ENCODE data around the gene CLASP1.
"Not testable (repeated sequence)": the region's sequence is repeated elsewhere in the genome, so short reads cannot be mapped to it uniquely, and the experiment has no call there.

CLASP1 gene

DNA sequence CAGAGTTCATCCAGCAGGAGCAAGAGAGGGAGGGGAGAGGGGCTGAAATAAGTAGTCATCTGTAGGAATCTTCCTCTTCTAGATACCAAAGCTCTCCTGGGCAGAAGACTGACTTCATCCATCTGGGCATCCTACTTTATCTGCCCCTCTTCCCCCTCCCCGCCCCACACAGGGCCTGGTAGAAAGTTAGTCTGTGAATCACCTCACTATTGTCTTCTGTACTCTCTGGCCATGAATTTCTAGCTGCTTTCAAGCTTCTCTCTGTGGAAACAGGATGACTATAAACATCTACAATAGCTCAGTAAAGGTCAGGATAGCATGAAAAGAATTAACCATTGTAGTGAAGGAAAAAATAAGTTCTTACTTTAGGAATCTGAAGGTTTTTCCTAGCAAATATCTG lies 166.2 kb downstream of the CLASP1 start:
- no peak overlapping the region for H3K4me3 ChIP-seq (ENCODE audit: low read depth, low read length)
- TF ChIP-seq, protein P1, sequence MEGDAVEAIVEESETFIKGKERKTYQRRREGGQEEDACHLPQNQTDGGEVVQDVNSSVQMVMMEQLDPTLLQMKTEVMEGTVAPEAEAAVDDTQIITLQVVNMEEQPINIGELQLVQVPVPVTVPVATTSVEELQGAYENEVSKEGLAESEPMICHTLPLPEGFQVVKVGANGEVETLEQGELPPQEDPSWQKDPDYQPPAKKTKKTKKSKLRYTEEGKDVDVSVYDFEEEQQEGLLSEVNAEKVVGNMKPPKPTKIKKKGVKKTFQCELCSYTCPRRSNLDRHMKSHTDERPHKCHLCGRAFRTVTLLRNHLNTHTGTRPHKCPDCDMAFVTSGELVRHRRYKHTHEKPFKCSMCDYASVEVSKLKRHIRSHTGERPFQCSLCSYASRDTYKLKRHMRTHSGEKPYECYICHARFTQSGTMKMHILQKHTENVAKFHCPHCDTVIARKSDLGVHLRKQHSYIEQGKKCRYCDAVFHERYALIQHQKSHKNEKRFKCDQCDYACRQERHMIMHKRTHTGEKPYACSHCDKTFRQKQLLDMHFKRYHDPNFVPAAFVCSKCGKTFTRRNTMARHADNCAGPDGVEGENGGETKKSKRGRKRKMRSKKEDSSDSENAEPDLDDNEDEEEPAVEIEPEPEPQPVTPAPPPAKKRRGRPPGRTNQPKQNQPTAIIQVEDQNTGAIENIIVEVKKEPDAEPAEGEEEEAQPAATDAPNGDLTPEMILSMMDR (conservative IDR thresholded peaks at IDR 0.05; ENCODE audit: low read depth, low read length): no peak
- no peak for DNase-seq (ENCODE audit: low read depth)

DNA sequence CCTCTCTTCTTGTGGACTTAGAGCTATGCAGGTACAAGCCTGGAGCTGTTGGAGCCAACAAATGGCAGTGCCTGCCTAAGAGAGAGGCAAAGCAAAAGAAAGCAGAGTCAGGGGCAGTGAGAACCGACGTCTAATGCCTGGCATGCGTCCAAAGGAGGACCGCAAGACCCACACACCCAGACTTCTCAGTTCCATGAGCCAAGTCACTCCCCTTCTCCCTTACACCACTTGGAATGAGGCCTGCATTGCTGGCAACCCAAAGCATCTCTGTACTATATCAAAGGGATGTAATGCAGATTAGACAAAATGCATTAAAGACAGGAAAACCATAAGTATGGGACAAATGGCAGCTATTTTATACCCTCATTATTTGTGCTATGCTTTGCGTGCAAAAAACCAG lies 168.4 kb downstream of the CLASP1 start:
- TF ChIP-seq, protein P1 (conservative IDR thresholded peaks at IDR 0.05; ENCODE audit: low read depth, low read length): no peak
- DNase-seq (ENCODE audit: low read depth): peak; percentile 96
- H3K4me3 ChIP-seq (ENCODE audit: low read depth, low read length): no peak overlapping the region

DNA sequence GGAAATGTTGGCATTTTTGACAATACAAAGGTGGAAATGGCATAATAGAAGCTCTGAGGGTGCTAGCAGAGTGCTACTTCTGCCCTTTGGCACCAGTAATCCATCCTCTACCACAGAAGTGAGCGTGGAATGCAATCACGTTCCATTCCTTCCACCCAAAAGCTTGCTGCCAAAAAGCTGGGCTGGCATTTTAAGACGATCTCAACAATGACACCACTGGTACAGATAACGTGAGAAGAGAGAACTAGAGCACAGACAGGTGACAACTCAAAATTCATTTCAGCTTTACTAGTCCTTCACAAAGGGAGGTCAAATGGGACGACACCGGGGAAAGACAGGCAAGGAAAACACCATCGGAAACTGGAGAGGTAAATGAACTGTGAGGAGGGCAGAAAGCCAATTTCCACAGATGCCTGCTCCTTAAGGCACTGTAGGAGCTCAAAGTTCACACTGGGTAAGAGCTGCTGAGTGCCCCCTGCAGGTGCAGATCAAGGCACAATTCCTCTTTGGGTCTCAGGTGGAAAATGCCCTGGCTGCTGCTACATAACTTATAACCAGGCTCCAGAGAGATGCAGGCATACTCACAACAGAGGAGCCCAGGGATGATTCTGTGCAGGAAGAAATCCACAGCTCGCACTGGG lies 169.3 kb downstream of the CLASP1 start:
- H3K4me3 ChIP-seq (ENCODE audit: low read depth, low read length): no peak overlapping the region
- DNase-seq (ENCODE audit: low read depth): peak; percentile 48
- TF ChIP-seq, protein P1 (conservative IDR thresholded peaks at IDR 0.05; ENCODE audit: low read depth, low read length): peak; percentile 21

DNA sequence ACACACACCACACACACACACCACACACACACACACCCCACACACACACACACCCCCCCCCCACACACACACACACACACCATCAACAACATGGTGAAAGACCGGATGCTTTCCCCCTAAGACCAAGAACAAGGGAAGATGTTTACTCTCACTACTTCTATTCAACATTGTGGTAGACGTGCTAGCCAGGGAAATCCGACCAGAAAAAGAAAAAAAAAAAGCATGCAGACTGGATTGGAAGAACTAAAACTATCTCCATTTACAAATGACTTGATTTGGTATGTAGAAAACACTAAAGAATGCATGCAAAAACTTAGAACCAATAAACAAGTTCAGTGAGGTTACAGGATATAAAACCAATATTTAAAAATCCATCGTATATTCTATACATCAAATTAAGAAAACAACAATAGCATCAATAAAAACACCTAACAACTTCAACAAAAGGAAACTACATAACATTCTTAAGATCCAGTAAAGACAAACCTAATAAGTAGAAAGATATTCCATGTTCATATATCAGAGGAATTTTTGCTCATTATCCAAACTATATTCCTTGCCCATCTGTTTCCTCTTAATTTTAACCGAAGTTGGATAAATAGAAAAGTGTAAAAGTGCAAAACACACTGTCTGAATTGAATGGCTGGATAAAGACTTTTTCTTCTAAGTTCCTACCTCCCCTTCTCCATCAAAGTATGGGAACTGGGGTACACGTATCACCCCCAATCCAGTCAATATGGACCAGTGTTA lies 170.1 kb downstream of the CLASP1 start:
- no peak for DNase-seq (ENCODE audit: low read depth)
- TF ChIP-seq, protein P1 (conservative IDR thresholded peaks at IDR 0.05; ENCODE audit: low read depth, low read length): no peak
- H3K4me3 ChIP-seq (ENCODE audit: low read depth, low read length): no peak overlapping the region

DNA sequence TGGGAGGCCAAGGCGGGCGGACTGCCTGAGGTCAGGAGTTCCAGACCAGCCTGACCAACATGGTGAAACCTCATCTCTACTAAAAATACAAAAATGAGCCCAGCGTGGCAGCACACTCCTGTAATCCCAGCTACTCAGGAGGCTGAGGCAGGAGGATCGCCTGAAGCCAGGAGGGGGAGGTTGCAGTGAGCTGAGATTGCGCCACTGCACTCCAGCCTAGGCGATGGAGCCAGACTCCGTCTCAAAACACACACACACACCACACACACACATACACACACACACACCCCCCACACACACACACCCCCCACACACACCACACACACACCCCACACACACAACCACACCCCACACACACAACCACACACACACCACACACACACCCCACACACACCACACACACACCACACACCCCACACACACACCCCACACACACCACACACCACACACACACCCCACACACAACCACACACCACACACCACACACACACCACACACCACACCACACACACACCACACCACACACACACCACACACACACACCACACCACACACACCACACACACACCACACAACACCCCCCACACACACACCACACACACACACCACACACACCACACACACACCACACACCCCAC lies 170.8 kb downstream of the CLASP1 start:
- not testable (repeated sequence) for DNase-seq (ENCODE audit: low read depth); H3K4me3 ChIP-seq (ENCODE audit: low read depth, low read length)

DNA sequence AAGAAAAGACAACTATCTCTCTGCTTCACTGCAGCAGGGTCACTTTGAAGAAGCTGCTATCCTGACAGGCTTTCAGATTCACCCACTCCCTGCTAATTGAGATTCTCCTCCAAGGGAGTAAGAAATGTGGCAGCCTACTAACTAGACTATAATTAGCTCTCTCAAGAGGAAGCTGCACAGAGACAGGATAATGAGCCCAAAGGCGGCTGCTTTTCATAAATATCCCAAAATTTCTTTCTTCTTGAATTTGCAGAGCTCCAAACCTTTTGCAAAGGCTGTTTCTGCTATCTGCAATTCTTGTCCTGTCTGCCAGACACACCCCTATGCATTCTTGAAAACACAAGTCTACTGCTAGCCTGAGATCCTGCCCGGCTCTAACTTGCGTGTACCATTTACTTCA lies 172.6 kb downstream of the CLASP1 start:
- TF ChIP-seq, protein P1 (conservative IDR thresholded peaks at IDR 0.05; ENCODE audit: low read depth, low read length): no peak
- DNase-seq (ENCODE audit: low read depth): no peak
- no peak overlapping the region for H3K4me3 ChIP-seq (ENCODE audit: low read depth, low read length)

DNA sequence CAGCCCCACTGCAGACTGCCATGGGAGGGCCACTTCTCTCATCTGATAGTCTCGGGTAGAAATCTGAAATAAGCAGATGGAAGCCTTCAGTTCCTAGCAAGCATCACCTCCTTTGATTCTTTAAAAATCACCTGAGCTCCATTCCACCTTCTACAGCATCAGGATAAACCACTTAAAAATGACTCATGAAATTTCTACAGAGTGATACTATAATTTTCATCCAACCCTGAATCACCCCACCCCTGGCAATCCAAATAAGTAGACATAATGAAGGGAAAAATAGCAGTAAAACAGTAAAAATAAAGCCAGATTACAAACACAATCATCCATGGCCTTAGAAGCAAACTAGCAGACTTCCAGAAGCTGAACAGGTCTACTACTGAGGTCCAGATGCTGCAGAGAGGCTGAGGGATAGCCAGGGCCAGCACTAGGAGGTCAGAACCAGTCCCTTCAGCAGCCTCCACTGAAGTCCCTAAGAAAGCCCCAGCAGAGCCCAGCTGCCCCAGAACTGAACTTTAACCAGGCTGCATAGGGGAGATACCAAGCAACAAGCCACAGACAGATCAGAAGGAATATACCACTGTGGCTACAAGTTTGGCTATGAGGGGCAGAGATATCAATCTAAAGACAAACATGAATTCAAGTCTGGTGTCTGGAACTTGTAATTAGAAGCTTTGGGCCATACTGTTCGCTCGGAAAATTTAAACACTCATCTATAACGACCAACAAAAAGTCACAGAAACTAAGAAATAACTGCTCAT lies 173.3 kb downstream of the CLASP1 start:
- no peak overlapping the region for H3K4me3 ChIP-seq (ENCODE audit: low read depth, low read length)
- no peak for DNase-seq (ENCODE audit: low read depth)
- TF ChIP-seq, protein P1 (conservative IDR thresholded peaks at IDR 0.05; ENCODE audit: low read depth, low read length): no peak

All from choroid plexus epithelial cell (primary cell).